ENCODE data around the gene FKBP3.

DNA sequence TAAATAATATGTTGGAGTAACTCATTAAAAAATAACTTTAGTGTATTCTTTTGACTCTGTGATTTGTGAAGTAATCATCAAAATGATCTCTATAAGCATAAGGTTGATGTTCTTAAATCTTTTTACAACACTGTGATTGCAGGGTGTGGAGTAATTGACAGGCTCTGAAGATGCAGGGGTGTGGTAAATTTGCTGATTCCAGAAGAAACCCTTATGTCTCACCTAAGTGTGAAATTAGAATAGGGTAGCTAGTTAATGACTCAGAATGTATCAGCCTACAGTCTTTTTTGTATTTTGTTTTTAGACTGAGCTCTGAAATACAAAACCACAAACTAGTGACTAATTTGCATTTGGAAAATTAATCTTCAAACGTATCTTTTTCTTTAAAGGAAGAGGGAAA is 44.5 kb downstream of the FKBP3 start:
- TF ChIP-seq, protein P1, sequence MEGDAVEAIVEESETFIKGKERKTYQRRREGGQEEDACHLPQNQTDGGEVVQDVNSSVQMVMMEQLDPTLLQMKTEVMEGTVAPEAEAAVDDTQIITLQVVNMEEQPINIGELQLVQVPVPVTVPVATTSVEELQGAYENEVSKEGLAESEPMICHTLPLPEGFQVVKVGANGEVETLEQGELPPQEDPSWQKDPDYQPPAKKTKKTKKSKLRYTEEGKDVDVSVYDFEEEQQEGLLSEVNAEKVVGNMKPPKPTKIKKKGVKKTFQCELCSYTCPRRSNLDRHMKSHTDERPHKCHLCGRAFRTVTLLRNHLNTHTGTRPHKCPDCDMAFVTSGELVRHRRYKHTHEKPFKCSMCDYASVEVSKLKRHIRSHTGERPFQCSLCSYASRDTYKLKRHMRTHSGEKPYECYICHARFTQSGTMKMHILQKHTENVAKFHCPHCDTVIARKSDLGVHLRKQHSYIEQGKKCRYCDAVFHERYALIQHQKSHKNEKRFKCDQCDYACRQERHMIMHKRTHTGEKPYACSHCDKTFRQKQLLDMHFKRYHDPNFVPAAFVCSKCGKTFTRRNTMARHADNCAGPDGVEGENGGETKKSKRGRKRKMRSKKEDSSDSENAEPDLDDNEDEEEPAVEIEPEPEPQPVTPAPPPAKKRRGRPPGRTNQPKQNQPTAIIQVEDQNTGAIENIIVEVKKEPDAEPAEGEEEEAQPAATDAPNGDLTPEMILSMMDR (IDR thresholded peaks at IDR 0.05) = no peak
- no peak for TF ChIP-seq EZH2 (IDR thresholded peaks at IDR 0.05; ENCODE audit: borderline replicate concordance, insufficient read depth, low read depth, low read length, poor library complexity, severe bottlenecking)
